Heart left ventricle (tissue), 16 donors: Measurements from ENCODE around the gene HHATL. TPM values are rescaled to one million over a fixed set of nuclear protein-coding genes. Genes with fewer than 3 reads are reported as not detected.

Experiments
- ATAC-seq, 4 donors: fragments of 200-7000 bp; cut with Tn5 transposase; one replicate each; pipeline ENCODE4 v1.9.1; 2020 to 2022; ENCODE audit warnings: moderate library complexity in 4 of 4, mild to moderate bottlenecking in 3 of 4, moderate number of reproducible peaks in 1 of 4
- DNase-seq, 5 donors: peaks; one replicate each; pipeline ENCODE4 v3.0.0-alpha.2; 2020
- H3K27ac ChIP-seq, 12 donors: fragments of 200-600 bp; sonication (generic) in 4 of 12; one replicate each; pipeline versions ENCODE4 v1.5.0 to v1.8.0; 2016 to 2022; ENCODE audit warnings: mild to moderate bottlenecking in 2 of 12
- H3K27me3 ChIP-seq, 9 donors: fragments of 200-600 bp; sonication (generic) in 2 of 9; one replicate each; pipeline versions ENCODE4 v1.5.1 to v1.8.0; 2016 to 2022; ENCODE audit warnings: mild to moderate bottlenecking in 3 of 9
- H3K36me3 ChIP-seq, 9 donors: fragments of 200-600 bp; sonication (generic) in 2 of 9; one replicate each; pipeline versions ENCODE4 v1.5.0 to v1.8.0; 2018 to 2022; ENCODE audit warnings: mild to moderate bottlenecking in 2 of 9
- H3K4me1 ChIP-seq, 12 donors: fragments of 200-600 bp; sonication (generic) in 4 of 12; one replicate each; pipeline versions ENCODE4 v1.5.0 to v1.8.0; 2016 to 2022; ENCODE audit warnings: mild to moderate bottlenecking in 3 of 12
- H3K4me3 ChIP-seq, 12 donors: fragments of 200-600 bp; sonication (generic) in 4 of 12; one replicate each; pipeline versions ENCODE4 v1.5.0 to v1.8.0; 2017 to 2022; ENCODE audit warnings: mild to moderate bottlenecking in 9 of 12, moderate library complexity in 4 of 12
- H3K9me3 ChIP-seq, 12 donors: fragments of 200-600 bp; sonication (generic) in 4 of 12; one replicate each; pipeline versions ENCODE4 v1.5.0 to v1.8.0; 2016 to 2022; ENCODE audit warnings: mild to moderate bottlenecking in 1 of 12
- POLR2A ChIP-seq, 2 donors: fragments of 450-650 bp; IDR thresholded peaks; one replicate each; pipeline ENCODE4 v1.6.1; 2017; ENCODE audit warnings: antibody characterized with exemption in 2 of 2, mild to moderate bottlenecking in 2 of 2, moderate library complexity in 2 of 2
- WGBS, 4 donors: extraction: QIAGEN DNeasy Blood & Tissue Kit in 2 of 4; methylation state at CpG; one replicate each; pipeline versions ENCODE4 v1.1.5 to v1.1.7; 2013 to 2018; 5-methylcytosine and 5-hydroxymethylcytosine counted together
- intact Hi-C, 10 donors: fragments of 100-400 bp; cut with DNase I; formaldehyde crosslinking; loops; one replicate each; pipeline versions ENCODE4 v1.11.1 to v1.14.2; 2022
- polyA plus RNA-seq, 2 donors: library from polyadenylated mRNA; stranded (reverse); fragments of 200-250 nt; gene quantifications; one replicate each; pipeline ENCODE4 v1.2.3, GENCODE V29; 2013
- total RNA-seq, 9 donors: library from RNA; depleted of rRNA in 2 of 9; stranded (reverse); fragments of >200 nt in 2 of 9; fragmentation: NEBNext Ultra II Directional in 3 of 9; extraction: Animal tissue kit (Norgen Biotek cat#: 25700) in 3 of 9; gene quantifications; one replicate each; pipeline versions ENCODE4 v1.1.0 to v1.2.4, GENCODE V29; 2016 to 2023
- TF ChIP-seq, protein P1 (sequence below), 12 donors: fragments of 200-600 bp; sonication (generic) in 4 of 12; IDR thresholded peaks; one replicate each; pipeline versions ENCODE4 v1.5.0 to v1.8.0; 2018 to 2022; ENCODE audit warnings: antibody characterized with exemption in 12 of 12, mild to moderate bottlenecking in 5 of 12
- donor health status: ischemic (EF 13 %, LVEDD 7.1; RV severe dilation, severe dysfunction).
- donor health status: healthy with polysubstance abuse.
- donor health status: DM: no; HTN: yes; CAD: no.
- donor health status: DM: no; HTN: no; CAD: no.
- donor health status: ischemic (EF 25% LVEDD 6.9; RV normal size, moderate dysfunction).
- donor health status: ischemic (EF 25% LVEDD 5.7; RV mildly dilated, moderate dysfunction).
- donor health status: healthy.
- donor health status: DM: yes; HTN: yes; CAD: no.
- donor health status: ischemic (EF 35%, LVEDD 5.7; RV mildly dilated, moderate dysfunction).
- donor health status: nonischemic (EF 11% LVEDD 7.7; RV severe dilation, severe dysfunction).
- donor health status: DM: yes; HTN: yes; CAD: no.
- donor health status: PGD.
- donor health status: ischemic (EF 29% LVEDD 5.4; RV normal size, mild dysfunction).
- donor health status: nonischemic (EF 23%, LVEDD 6.1; RV moderate dilation, normal function).

HHATL gene
- total and polyA plus RNA-seq, 11 donors = 188 to 1,023 (median 538) TPM

DNA sequence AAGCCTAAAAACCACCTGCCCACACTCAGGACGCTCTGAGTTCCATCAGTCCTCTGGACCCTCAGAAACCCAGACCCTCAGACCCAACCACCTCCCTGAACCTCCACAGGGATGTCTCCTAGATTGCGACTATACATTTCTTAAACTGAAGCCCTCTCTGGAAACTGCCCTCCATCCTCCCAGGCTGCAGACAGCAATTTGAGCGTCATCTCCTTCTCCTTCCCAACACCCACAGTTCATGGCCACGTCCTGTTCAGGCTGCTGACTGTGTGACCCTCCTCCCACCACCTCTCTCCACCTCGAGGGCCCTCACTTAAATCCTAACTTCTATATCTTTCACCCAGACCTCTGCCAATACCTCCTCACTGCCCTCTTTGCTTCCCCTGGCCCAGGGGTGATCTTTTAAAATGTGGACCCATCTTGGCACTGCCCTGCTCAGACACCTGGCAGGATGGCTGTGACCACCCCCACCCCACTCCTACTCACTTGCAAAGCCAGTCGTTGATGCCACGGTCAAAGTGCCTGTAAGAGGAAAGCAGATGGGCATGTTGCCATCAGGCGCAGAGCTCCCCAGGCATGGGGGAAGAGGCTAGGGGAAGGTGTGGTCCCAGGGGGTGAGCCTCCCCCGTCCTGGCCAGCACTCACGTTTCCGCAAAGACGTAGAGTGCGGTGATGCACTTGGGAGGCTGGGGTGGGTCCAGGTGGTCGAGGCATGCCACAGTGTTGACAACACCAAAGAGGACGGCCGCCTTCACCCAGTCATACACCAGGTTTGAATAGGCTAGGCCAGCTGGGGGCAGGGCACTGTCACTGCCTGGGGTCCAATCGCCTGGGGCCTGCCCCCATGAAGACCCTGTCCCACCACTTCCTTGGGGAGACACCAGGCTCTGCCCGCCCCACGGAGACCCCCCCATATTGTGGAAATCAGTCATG lies 6.0 kb downstream of the HHATL start:
- TF ChIP-seq, protein P1, sequence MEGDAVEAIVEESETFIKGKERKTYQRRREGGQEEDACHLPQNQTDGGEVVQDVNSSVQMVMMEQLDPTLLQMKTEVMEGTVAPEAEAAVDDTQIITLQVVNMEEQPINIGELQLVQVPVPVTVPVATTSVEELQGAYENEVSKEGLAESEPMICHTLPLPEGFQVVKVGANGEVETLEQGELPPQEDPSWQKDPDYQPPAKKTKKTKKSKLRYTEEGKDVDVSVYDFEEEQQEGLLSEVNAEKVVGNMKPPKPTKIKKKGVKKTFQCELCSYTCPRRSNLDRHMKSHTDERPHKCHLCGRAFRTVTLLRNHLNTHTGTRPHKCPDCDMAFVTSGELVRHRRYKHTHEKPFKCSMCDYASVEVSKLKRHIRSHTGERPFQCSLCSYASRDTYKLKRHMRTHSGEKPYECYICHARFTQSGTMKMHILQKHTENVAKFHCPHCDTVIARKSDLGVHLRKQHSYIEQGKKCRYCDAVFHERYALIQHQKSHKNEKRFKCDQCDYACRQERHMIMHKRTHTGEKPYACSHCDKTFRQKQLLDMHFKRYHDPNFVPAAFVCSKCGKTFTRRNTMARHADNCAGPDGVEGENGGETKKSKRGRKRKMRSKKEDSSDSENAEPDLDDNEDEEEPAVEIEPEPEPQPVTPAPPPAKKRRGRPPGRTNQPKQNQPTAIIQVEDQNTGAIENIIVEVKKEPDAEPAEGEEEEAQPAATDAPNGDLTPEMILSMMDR (IDR thresholded peaks at IDR 0.05) = no peak
- TF ChIP-seq POLR2A (IDR thresholded peaks at IDR 0.05) = no peak
- H3K4me1 ChIP-seq = peaks cover 0 to 24% (median 3%) of the 10 kb centered on the region in 12 donors
- peak in 1 of 5 donors; percentile 12 for DNase-seq
- ATAC-seq = no peak
- intact Hi-C loops = no loop called here
- H3K27me3 ChIP-seq = no peaks in the 10 kb centered on the region
- H3K4me3 ChIP-seq = no peak overlapping the region
- H3K27ac ChIP-seq = peak overlapping the region in 5 of 12 donors; percentile 13 to 88 (median 38)
- no peaks in the 10 kb centered on the region for H3K9me3 ChIP-seq
- H3K36me3 ChIP-seq = peaks cover 0 to 18% (median 0%) of the 10 kb centered on the region in 9 donors
- 64 to 75% (median 70%) methylated on average over 18 to 19 of the region's 19 CpGs for WGBS, 4 donors

GRCh38 chr3:42694366-42694765 lies 8.2 kb downstream of the HHATL start:
- DNase-seq = no peak
- peak overlapping the region in 1 of 12 donors; percentile 25 for H3K27ac ChIP-seq

DNA sequence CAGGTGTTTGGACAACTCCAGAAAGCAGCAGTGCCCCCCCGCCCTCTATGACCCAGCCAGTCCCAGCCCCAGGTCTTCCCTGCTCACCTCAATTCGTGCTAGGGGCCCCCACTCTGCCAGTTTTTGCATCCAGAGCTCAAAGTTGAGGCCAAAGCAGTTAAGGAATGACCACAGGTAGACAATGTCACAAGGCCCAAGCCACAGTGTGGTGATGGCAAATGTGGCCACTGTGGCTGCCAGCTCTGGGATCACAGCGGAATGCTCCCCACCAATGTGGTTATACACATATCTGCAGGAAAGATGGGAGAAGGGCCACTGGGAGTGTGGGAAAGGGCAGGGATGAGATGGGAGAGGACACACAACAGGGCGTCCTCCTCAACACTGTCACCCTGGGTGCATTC lies 9.1 kb downstream of the HHATL start:
- Histone ChIP-seq H3K9me3 (no peaks in the 10 kb centered on the region), H3K36me3 (peaks cover 0 to 18% (median 0%) of the 10 kb centered on the region in 9 donors), H3K4me1 (peaks cover 0 to 19% (median 2%) of the 10 kb centered on the region in 12 donors), H3K27me3 (no peaks in the 10 kb centered on the region), H3K27ac (peak overlapping the region in 2 of 12 donors; percentile 5 to 28), H3K4me3 (no peak overlapping the region)
- no peak for ATAC-seq
- intact Hi-C loops = no loop called here
- 74 to 82% (median 79%) methylated on average over 4 of the region's 4 CpGs for WGBS, 4 donors
- no peak for DNase-seq
- no peak for TF ChIP-seq POLR2A (IDR thresholded peaks at IDR 0.05)
- TF ChIP-seq, protein P1 (IDR thresholded peaks at IDR 0.05) = no peak

More at GRCh38 chr3:42694366-42694765, 8.2 kb downstream of the HHATL start:
- no peak for ATAC-seq
- intact Hi-C loops = no loop called here
- TF ChIP-seq POLR2A (IDR thresholded peaks at IDR 0.05) = no peak
- TF ChIP-seq, protein P1 (IDR thresholded peaks at IDR 0.05) = no peak
- peaks cover 0 to 18% (median 0%) of the 10 kb centered on the region in 9 donors for H3K36me3 ChIP-seq
- H3K4me3 ChIP-seq = no peak overlapping the region
- H3K9me3 ChIP-seq = no peaks in the 10 kb centered on the region
- peaks cover 0 to 24% (median 3%) of the 10 kb centered on the region in 12 donors for H3K4me1 ChIP-seq
- H3K27me3 ChIP-seq = no peaks in the 10 kb centered on the region
